Heart right ventricle (tissue), 16 donors: ENCODE results near the gene CNTN4. TPM values are rescaled to one million over a fixed set of nuclear protein-coding genes. Genes with fewer than 3 reads are reported as not detected.

Source experiments
- ATAC-seq, 8 donors: fragments of 200-7000 bp; cut with Tn5 transposase; one replicate each; pipeline ENCODE4 v1.9.1; 2020; ENCODE audit warnings: mild to moderate bottlenecking in 8 of 8, moderate library complexity in 8 of 8, moderate number of reproducible peaks in 1 of 8
- DNase-seq, 2 donors: peaks; one replicate each; pipeline ENCODE4 v3.0.0-alpha.2; 2020
- H3K27ac ChIP-seq, 10 donors: fragments of 200-600 bp; sonication (generic) in 2 of 10; one replicate each; pipeline versions ENCODE4 v1.5.0 to v1.8.0; 2020 to 2022; ENCODE audit warnings: mild to moderate bottlenecking in 3 of 10
- H3K27me3 ChIP-seq, 7 donors: fragments of 200-600 bp; one replicate each; pipeline ENCODE4 v1.8.0; 2021 to 2022; ENCODE audit warnings: mild to moderate bottlenecking in 2 of 7
- H3K36me3 ChIP-seq, 9 donors: fragments of 200-600 bp; sonication (generic) in 1 of 9; one replicate each; pipeline versions ENCODE4 v1.5.0 to v1.8.0; 2020 to 2022; ENCODE audit warnings: mild to moderate bottlenecking in 2 of 9
- H3K4me1 ChIP-seq, 9 donors: fragments of 200-600 bp; sonication (generic) in 1 of 9; one replicate each; pipeline versions ENCODE4 v1.5.0 to v1.8.0; 2020 to 2022; ENCODE audit warnings: mild to moderate bottlenecking in 4 of 9
- H3K4me3 ChIP-seq, 10 donors: fragments of 200-600 bp; sonication (generic) in 2 of 10; one replicate each; pipeline versions ENCODE4 v1.5.0 to v1.8.0; 2020 to 2022; ENCODE audit warnings: mild to moderate bottlenecking in 7 of 10, moderate library complexity in 2 of 10
- H3K9me3 ChIP-seq, 11 donors: fragments of 200-600 bp in 10 of 11; sonication (generic) in 2 of 11; one replicate each; pipeline versions ENCODE4 v1.5.0 to v1.8.0; 2013 to 2022; ENCODE audit warnings: mild to moderate bottlenecking in 2 of 11, control low read depth in 1 of 11, moderate library complexity in 1 of 11
- WGBS, 2 donors: extraction: QIAGEN DNeasy Blood & Tissue Kit; methylation state at CpG; one replicate each; pipeline ENCODE4 v1.1.7; 2013; ENCODE audit warnings: inconsistent platforms in 1 of 2; 5-methylcytosine and 5-hydroxymethylcytosine counted together
- intact Hi-C, 10 donors: fragments of 100-400 bp; cut with DNase I; formaldehyde crosslinking; loops; one replicate each; pipeline versions ENCODE4 v1.11.1 to v1.14.2; 2022
- polyA plus RNA-seq, 2 donors: library from polyadenylated mRNA; stranded (reverse); fragments of 200-250 nt; gene quantifications; one replicate each; pipeline ENCODE4 v1.2.3, GENCODE V29; 2013
- total RNA-seq, 10 donors: library from RNA; stranded (reverse); fragmentation: NEBNext Ultra II Directional in 3 of 10; extraction: Animal tissue kit (Norgen Biotek cat#: 25700) in 3 of 10; gene quantifications; one replicate each; pipeline versions ENCODE4 v1.2.1 to v1.2.4, GENCODE V29; 2021 to 2023
- TF ChIP-seq, protein P1 (sequence below), 9 donors: fragments of 200-600 bp; sonication (generic) in 2 of 9; IDR thresholded peaks; one replicate each; pipeline versions ENCODE4 v1.5.0 to v1.8.0; 2021 to 2022; ENCODE audit warnings: antibody characterized with exemption in 9 of 9, mild to moderate bottlenecking in 5 of 9, moderate library complexity in 1 of 9
- donor health status: Arrhythmogenic right ventricular cardiomyopathy.
- donor health status: ischemic (EF 13 %, LVEDD 7.1; RV severe dilation, severe dysfunction).
- donor health status: healthy with polysubstance abuse.
- donor health status: DM: no; HTN: yes; CAD: no.
- donor health status: DM: no; HTN: no; CAD: no.
- donor health status: ischemic (EF 25% LVEDD 6.9; RV normal size, moderate dysfunction).
- donor health status: ischemic (EF 25% LVEDD 5.7; RV mildly dilated, moderate dysfunction).
- donor health status: healthy.
- donor health status: DM: yes; HTN: yes; CAD: no.
- donor health status: Ischemic cardiomyopathy.
- donor health status: ischemic (EF 35%, LVEDD 5.7; RV mildly dilated, moderate dysfunction).
- donor health status: nonischemic (EF 11% LVEDD 7.7; RV severe dilation, severe dysfunction).
- donor health status: DM: yes; HTN: yes; CAD: no.
- donor health status: PGD.
- donor health status: ischemic (EF 29% LVEDD 5.4; RV normal size, mild dysfunction).
- donor health status: nonischemic (EF 23%, LVEDD 6.1; RV moderate dilation, normal function).

The CNTN4 gene
- total and polyA plus RNA-seq, 12 donors: 0.48 to 4.7 (median 2.5) TPM

- Histone ChIP-seq H3K36me3 (no peaks in the 10 kb centered on the region), H3K4me3 (no peak overlapping the region), H3K9me3 (peaks cover 0 to 9% (median 0%) of the 10 kb centered on the region in 11 donors), H3K4me1 (no peaks in the 10 kb centered on the region), H3K27ac (no peak overlapping the region), H3K27me3 (no peaks in the 10 kb centered on the region)
- WGBS, 2 donors: 83 to 86% methylated on average over 3 of the region's 3 CpGs
- TF ChIP-seq, protein P1, sequence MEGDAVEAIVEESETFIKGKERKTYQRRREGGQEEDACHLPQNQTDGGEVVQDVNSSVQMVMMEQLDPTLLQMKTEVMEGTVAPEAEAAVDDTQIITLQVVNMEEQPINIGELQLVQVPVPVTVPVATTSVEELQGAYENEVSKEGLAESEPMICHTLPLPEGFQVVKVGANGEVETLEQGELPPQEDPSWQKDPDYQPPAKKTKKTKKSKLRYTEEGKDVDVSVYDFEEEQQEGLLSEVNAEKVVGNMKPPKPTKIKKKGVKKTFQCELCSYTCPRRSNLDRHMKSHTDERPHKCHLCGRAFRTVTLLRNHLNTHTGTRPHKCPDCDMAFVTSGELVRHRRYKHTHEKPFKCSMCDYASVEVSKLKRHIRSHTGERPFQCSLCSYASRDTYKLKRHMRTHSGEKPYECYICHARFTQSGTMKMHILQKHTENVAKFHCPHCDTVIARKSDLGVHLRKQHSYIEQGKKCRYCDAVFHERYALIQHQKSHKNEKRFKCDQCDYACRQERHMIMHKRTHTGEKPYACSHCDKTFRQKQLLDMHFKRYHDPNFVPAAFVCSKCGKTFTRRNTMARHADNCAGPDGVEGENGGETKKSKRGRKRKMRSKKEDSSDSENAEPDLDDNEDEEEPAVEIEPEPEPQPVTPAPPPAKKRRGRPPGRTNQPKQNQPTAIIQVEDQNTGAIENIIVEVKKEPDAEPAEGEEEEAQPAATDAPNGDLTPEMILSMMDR (IDR thresholded peaks at IDR 0.05): no peak
- DNase-seq (no peak), ATAC-seq (no peak)
- intact Hi-C loops: no loop called here
These were observed 515.9 kb downstream of the CNTN4 start for GRCh38 chr3:2614578-2614977.

GRCh38 chr3:2615080-2615479 lies 516.4 kb downstream of the CNTN4 start:
- H3K27ac ChIP-seq: no peak overlapping the region
- no peak overlapping the region for H3K4me3 ChIP-seq
- no peaks in the 10 kb centered on the region for H3K4me1 ChIP-seq
- peaks cover 0 to 9% (median 0%) of the 10 kb centered on the region in 11 donors for H3K9me3 ChIP-seq
- DNase-seq (no peak), ATAC-seq (no peak)
- TF ChIP-seq, protein P1 (IDR thresholded peaks at IDR 0.05): no peak
- no peaks in the 10 kb centered on the region for H3K36me3 ChIP-seq
- intact Hi-C loops: no loop called here
- no peaks in the 10 kb centered on the region for H3K27me3 ChIP-seq

GRCh38 chr3:2623436-2623835 lies 524.8 kb downstream of the CNTN4 start:
- 41 to 50% methylated on average over 1 of the region's 1 CpG for WGBS, 2 donors
- no peaks in the 10 kb centered on the region for H3K4me1 ChIP-seq
- no peak for ATAC-seq

DNA sequence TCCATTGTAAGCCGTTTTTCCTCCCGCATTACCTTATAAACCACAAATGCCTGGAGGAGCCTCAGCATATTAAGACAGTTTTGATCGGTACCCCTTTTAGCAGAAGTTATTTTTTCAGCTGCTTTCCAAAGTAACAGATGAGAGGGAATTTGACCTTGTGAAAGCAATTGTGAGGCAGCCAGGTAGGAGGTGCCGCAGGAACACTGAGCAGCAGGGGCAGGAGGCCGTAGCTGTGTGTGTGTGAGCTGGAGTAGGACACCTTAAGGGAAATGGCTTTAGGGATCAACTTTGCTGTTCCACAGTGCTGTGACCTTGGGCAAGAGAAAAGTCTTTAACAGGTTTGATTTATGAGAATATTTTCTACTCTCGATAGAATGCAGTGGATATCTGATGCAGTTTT lies 529.5 kb downstream of the CNTN4 start:
- TF ChIP-seq, protein P1 (IDR thresholded peaks at IDR 0.05): no peak
- H3K27me3 ChIP-seq: no peaks in the 10 kb centered on the region
- 86% methylated on average over 6 of the region's 6 CpGs for WGBS, 2 donors
- no peak overlapping the region for H3K4me3 ChIP-seq
- H3K27ac ChIP-seq: no peak overlapping the region
- DNase-seq (no peak), ATAC-seq (no peak)
- H3K9me3 ChIP-seq: no peaks in the 10 kb centered on the region
- intact Hi-C loops: no loop called here
- no peaks in the 10 kb centered on the region for H3K4me1 ChIP-seq
- no peaks in the 10 kb centered on the region for H3K36me3 ChIP-seq

More at GRCh38 chr3:2623436-2623835, 524.8 kb downstream of the CNTN4 start:
- Histone ChIP-seq H3K4me3 (no peak overlapping the region), H3K27me3 (peaks cover 0 to 5% (median 0%) of the 10 kb centered on the region in 7 donors), H3K9me3 (no peaks in the 10 kb centered on the region), H3K27ac (no peak overlapping the region), H3K36me3 (no peaks in the 10 kb centered on the region)
- TF ChIP-seq, protein P1 (IDR thresholded peaks at IDR 0.05): no peak
- no peak for DNase-seq
- intact Hi-C loops: no loop called here
